Endothelial cell of umbilical vein (primary cell): ENCODE results near the gene CCDC97. TPM values are rescaled to one million over a fixed set of nuclear protein-coding genes. Genes with fewer than 3 reads are reported as not detected.

Experiments
- BruUV-seq: library from RNA; stranded (reverse); fragments of 400-500 nt; replicated peaks from 2 replicates; lab custom pipeline; 2021; lab: Mats Ljungman, UMichigan
- CTCF ChIA-PET: fragments of 300-600, 350-600 bp; sonication (Branson Sonifier 250); formaldehyde crosslinking; loops from one replicate; lab custom pipeline; 2021; ENCODE audit warnings: antibody characterized with exemption, inconsistent platforms; lab: Charles Lee
- POLR2A ChIA-PET: fragments of 300-600, 350-600 bp; sonication (Branson Sonifier 250); formaldehyde crosslinking; loops from one replicate; lab custom pipeline; 2021; ENCODE audit warnings: antibody characterized with exemption, inconsistent platforms; lab: Charles Lee
- DNase-seq: peaks from one replicate; pipeline ENCODE4 v3.0.0-alpha.2; 2011; ENCODE audit warnings: low read depth, low spot score
- FAIRE-seq: peaks from 2 replicates; lab custom pipeline; 2011; peaks lifted over from hg19 to GRCh38; lab: Jason Lieb, UNC
- H2AFZ ChIP-seq: 2 replicates; pipeline ENCODE4 v1.6.0; 2012; ENCODE audit warnings: low read depth, low read length, control low read depth, inconsistent platforms
- H3K27ac ChIP-seq: 2 replicates; pipeline ENCODE4 v1.5.1; 2011; ENCODE audit warnings: low read depth, mild to moderate bottlenecking, control low read depth, low read length, moderate library complexity; ENCODE audit not compliant: insufficient read depth
- H3K27me3 ChIP-seq, 2 experiments: 2 replicates each; pipeline versions ENCODE4 v1.6.0 to v1.6.1; 2011; ENCODE audit warnings: low read length in 2 of 2, mixed read lengths in 1 of 2; ENCODE audit not compliant: control insufficient read depth in 2 of 2, insufficient read depth in 2 of 2
- H3K36me3 ChIP-seq, 2 experiments: 2 replicates in 1 of 2; 3 replicates in 1 of 2; pipeline ENCODE4 v1.5.1; 2011; ENCODE audit warnings: low read length in 2 of 2, mild to moderate bottlenecking in 1 of 2, moderate library complexity in 1 of 2; ENCODE audit not compliant: control insufficient read depth in 2 of 2, insufficient read depth in 2 of 2; ENCODE audit errors: extremely low read depth in 1 of 2
- H3K4me1 ChIP-seq: 3 replicates; pipeline ENCODE4 v1.5.1; 2011; ENCODE audit warnings: mild to moderate bottlenecking, low read length; ENCODE audit not compliant: control insufficient read depth, insufficient read depth; ENCODE audit errors: extremely low read depth
- H3K4me2 ChIP-seq: 2 replicates; pipeline ENCODE4 v1.6.1; 2011; ENCODE audit warnings: low read length, control low read depth, mixed read lengths; ENCODE audit not compliant: insufficient read depth
- H3K4me3 ChIP-seq, 3 experiments: fragments of 200-600 bp in 1 of 3; sonication (generic), shearing (Covaris generic) in 1 of 3; replicated peaks in 1 of 3; 2 replicates each; pipeline ENCODE4 v1.5.1; 2011 to 2016; ENCODE audit warnings: control low read depth in 3 of 3, low read length in 3 of 3, mild to moderate bottlenecking in 2 of 3, inconsistent platforms in 1 of 3, low read depth in 1 of 3, moderate library complexity in 1 of 3; ENCODE audit not compliant: insufficient read depth in 1 of 3
- H3K79me2 ChIP-seq: 2 replicates; pipeline ENCODE4 v1.6.0; 2012; ENCODE audit warnings: low read length, inconsistent platforms; ENCODE audit not compliant: control insufficient read depth, insufficient read depth
- H3K9ac ChIP-seq: replicated peaks from 2 replicates; pipeline ENCODE3; 2011; ENCODE audit warnings: low read length, control low read depth; ENCODE audit not compliant: insufficient read depth; ENCODE audit errors: extremely low read depth
- H3K9me1 ChIP-seq: replicated peaks from 3 replicates; pipeline ENCODE4 v1.6.0; 2011; ENCODE audit warnings: mild to moderate bottlenecking, low read length; ENCODE audit not compliant: control insufficient read depth, insufficient read depth; ENCODE audit errors: extremely low read depth
- H3K9me3 ChIP-seq: replicated peaks from 2 replicates; pipeline ENCODE4 v1.5.1; 2012; ENCODE audit warnings: low read length, inconsistent platforms; ENCODE audit not compliant: control insufficient read depth, insufficient read depth
- H4K20me1 ChIP-seq: replicated peaks from 2 replicates; pipeline ENCODE3; 2011; ENCODE audit warnings: mild to moderate bottlenecking, low read length; ENCODE audit not compliant: control insufficient read depth, insufficient read depth; ENCODE audit errors: extremely low read depth
- CTCF ChIP-seq, 2 donors: IDR thresholded peaks; 1 replicate in 1 of 2; 2 replicates in 1 of 2; pipeline ENCODE4 v1.5.1; 2011; ENCODE audit warnings: low read length in 2 of 2, mild to moderate bottlenecking in 2 of 2, moderate library complexity in 2 of 2, control low read depth in 1 of 2, inconsistent platforms in 1 of 2, low read depth in 1 of 2; ENCODE audit not compliant: insufficient read depth in 1 of 2; ENCODE audit errors: extremely low read depth in 1 of 2
- EZH2 ChIP-seq: IDR thresholded peaks from 2 replicates; pipeline ENCODE4 v1.6.1; 2012; ENCODE audit warnings: borderline replicate concordance, low read depth, mild to moderate bottlenecking, moderate library complexity, low read length, inconsistent platforms; ENCODE audit not compliant: severe bottlenecking
- FOS ChIP-seq: IDR thresholded peaks from 2 replicates; pipeline ENCODE4 v1.6.1; 2011; ENCODE audit warnings: mild to moderate bottlenecking, low read length, moderate library complexity, borderline replicate concordance; ENCODE audit not compliant: insufficient read depth
- GATA2 ChIP-seq: IDR thresholded peaks from 2 replicates; pipeline ENCODE4 v1.7.0; 2011; ENCODE audit warnings: low read depth, mild to moderate bottlenecking, moderate library complexity, mixed read lengths, low read length; ENCODE audit not compliant: insufficient read length, insufficient read depth
- JUN ChIP-seq: IDR thresholded peaks from 2 replicates; pipeline ENCODE4 v1.6.1; 2011; ENCODE audit warnings: borderline replicate concordance, low read depth; ENCODE audit not compliant: insufficient read length, insufficient read depth
- MAX ChIP-seq: IDR thresholded peaks from 2 replicates; pipeline ENCODE4 v1.6.1; 2011; ENCODE audit not compliant: insufficient read depth, insufficient read length
- MYC ChIP-seq: IDR thresholded peaks from one replicate; pipeline ENCODE4 v1.6.1; 2011; ENCODE audit warnings: mild to moderate bottlenecking, low read depth, low read length
- POLR2A ChIP-seq: IDR thresholded peaks from 2 replicates; pipeline ENCODE4 v1.6.1; 2012; ENCODE audit warnings: low read depth, mild to moderate bottlenecking, control low read depth, low read length
- POLR2AphosphoS5 ChIP-seq: IDR thresholded peaks from 2 replicates; pipeline ENCODE4 v1.6.1; 2012; ENCODE audit warnings: low read depth, mild to moderate bottlenecking, control low read depth, low read length, moderate library complexity; ENCODE audit not compliant: insufficient read depth
- dilution Hi-C: fragments of 300-500 bp; cut with MboI; formaldehyde crosslinking; loops from one replicate; pipeline ENCODE4 v1.15.0; 2019; ENCODE audit warnings: low sequenced_read_pairs; ENCODE audit not compliant: extremely low pct_ligation_motif_present
- intact Hi-C: fragments of 100-400 bp; cut with micrococcal nuclease; formaldehyde crosslinking; loops from one replicate; pipeline ENCODE4 v1.10.0; 2022
- polyA plus RNA-seq, 4 experiments: library from polyadenylated mRNA; depleted of rRNA in 3 of 4; stranded (reverse) in 3 of 4; unstranded in 1 of 4; fragments of >200 nt; gene quantifications; 2 replicates each; pipeline versions ENCODE4 v1.2.1 to v1.2.3, GENCODE V29; 2011 to 2012; ENCODE audit warnings: missing spikeins in 1 of 4
- total RNA-seq: library from RNA; stranded (reverse); gene quantifications from 2 replicates; pipeline ENCODE4 v1.2.3, GENCODE V29; 2021

Gene CCDC97
- total and polyA plus RNA-seq, 2 donors (not counting 3 experiments of a cell fraction or from before 2014, with no cell fraction given): 20.7 to 27.2 TPM

GRCh38 chr19:41371541-41371940 lies 61.6 kb downstream of the CCDC97 start:
- no peak overlapping the region for H3K4me3 ChIP-seq
- CTCF ChIA-PET: interaction anchor here (0.7 kb wide), 1 partner anchor 19 kb away, joined by 3 read pairs; no protein-coding TSS in a partner anchor
- no peak for FAIRE-seq
- BruUV-seq: no TSS peak
- intact Hi-C loops: no loop called here
- no peak overlapping the region for H3K9ac ChIP-seq
- no peak overlapping the region for H3K27ac ChIP-seq
- DNase-seq: no peak
- no peak for TF ChIP-seq POLR2A
- TF ChIP-seq FOS: no peak
- no peak for TF ChIP-seq EZH2
- TF ChIP-seq JUN: no peak
- TF ChIP-seq POLR2AphosphoS5: no peak
- TF ChIP-seq CTCF (IDR thresholded peaks at IDR 0.05; ENCODE audit: extremely low read depth in 1 of 2, insufficient read depth in 1 of 2, low read depth in 1 of 2, low read length in 2 of 2): no peak
- TF ChIP-seq MYC: no peak
- TF ChIP-seq MAX: no peak
- no peak for TF ChIP-seq GATA2
- H3K79me2 ChIP-seq: peaks cover 17% of the 10 kb centered on the region
- no peaks in the 10 kb centered on the region for H3K9me3 ChIP-seq
- dilution Hi-C loops: no loop called here
- H3K4me2 ChIP-seq: no peak overlapping the region
- H3K9me1 ChIP-seq: no peaks in the 10 kb centered on the region
- peaks cover 21% of the 10 kb centered on the region for H3K4me1 ChIP-seq
- H3K36me3 ChIP-seq: no peaks in the 10 kb centered on the region
- no peaks in the 10 kb centered on the region for H4K20me1 ChIP-seq
- H2AFZ ChIP-seq: no peak overlapping the region
- POLR2A ChIA-PET: no interaction called here
- H3K27me3 ChIP-seq: no peaks in the 10 kb centered on the region
